A549 (cell line): ENCODE results near the gene ASB2. TPM values are rescaled to one million over a fixed set of nuclear protein-coding genes. Genes with fewer than 3 reads are reported as not detected.

ENCODE experiments used
- ATAC-seq, 2 experiments: fragments of 200-7000 bp in 1 of 2; fragments of >200 bp in 1 of 2; cut with Nextera tagmentation in 1 of 2; cut with Tn5 transposase in 1 of 2; 3 replicates each; pipeline versions ENCODE4 v1.8.0 to v1.9.1; 2018 to 2020; ENCODE audit warnings: mild to moderate bottlenecking in 1 of 2, moderate library complexity in 1 of 2
- CTCF ChIA-PET: fragments of 300-600 bp; sonication (Branson Sonifier 250); formaldehyde crosslinking; extraction: SDS; loops from one replicate; lab custom pipeline; 2021; ENCODE audit warnings: antibody characterized with exemption, inconsistent platforms; lab: Yijun Ruan, JAX
- POLR2A ChIA-PET: fragments of 350-600 bp; formaldehyde crosslinking; extraction: SDS; loops from one replicate; lab custom pipeline; 2021; ENCODE audit warnings: antibody characterized with exemption, inconsistent platforms; lab: Yijun Ruan, JAX
- DNase-seq, 2 experiments: peaks; one replicate each; pipeline versions ENCODE4 v3.0.0 to v3.0.0-alpha.2; 2011 to 2016; ENCODE audit warnings: low read depth in 1 of 2, low spot score in 1 of 2
- FAIRE-seq: peaks from 2 replicates; lab custom pipeline; 2011; peaks lifted over from hg19 to GRCh38; lab: Jason Lieb, UNC
- H3K27ac ChIP-seq, 2 experiments: fragments of >200 bp; sonication (Bioruptor Twin); formaldehyde crosslinking; 3 replicates each; pipeline ENCODE4 v1.5.1; 2016 to 2017
- H3K4me1 ChIP-seq: fragments of >200 bp; sonication (Bioruptor Twin); formaldehyde crosslinking; 3 replicates; pipeline ENCODE4 v1.6.1; 2016
- H3K4me2 ChIP-seq: fragments of >200 bp; sonication (Bioruptor Twin); formaldehyde crosslinking; 3 replicates; pipeline ENCODE4 v1.6.1; 2016
- H3K4me3 ChIP-seq: fragments of >200 bp; sonication (Bioruptor Twin); formaldehyde crosslinking; 3 replicates; pipeline ENCODE4 v1.5.1; 2016
- H3K9me3 ChIP-seq: fragments of >200 bp; sonication (Bioruptor Twin); formaldehyde crosslinking; 3 replicates; pipeline ENCODE4 v1.6.1; 2016
- BHLHE40 ChIP-seq: IDR thresholded peaks from 2 replicates; pipeline ENCODE4 v1.6.1; 2012; ENCODE audit warnings: low read depth, low read length, inconsistent platforms
- CTCF ChIP-seq: fragments of >200 bp; sonication (Bioruptor Twin); formaldehyde crosslinking; IDR thresholded peaks from 3 replicates; pipeline ENCODE4 v1.5.1; 2016
- ESRRA ChIP-seq: fragments of 150-350 bp; IDR thresholded peaks from 2 replicates; pipeline ENCODE4 v1.6.1; 2014; ENCODE audit warnings: mild to moderate bottlenecking, low read length, borderline replicate concordance
- FOSL2 ChIP-seq, 2 experiments: fragments of 450-650 bp in 1 of 2; fragments of >200 bp in 1 of 2; sonication (Bioruptor Twin) in 1 of 2; formaldehyde crosslinking; IDR thresholded peaks; 2 replicates each; pipeline versions ENCODE4 v1.5.0 to v1.6.1; 2016 to 2020; ENCODE audit warnings: mild to moderate bottlenecking in 1 of 2, moderate library complexity in 1 of 2
- HES2 ChIP-seq: fragments of >200 bp; sonication (Bioruptor Twin); formaldehyde crosslinking; IDR thresholded peaks from 2 replicates; pipeline ENCODE4 v1.6.1; 2016
- HMGXB4 ChIP-seq: fragments of 250-450 bp; sonication (Bioruptor Pico); IDR thresholded peaks from 2 replicates; pipeline ENCODE4 v1.5.0; 2021; ENCODE audit warnings: mild to moderate bottlenecking, moderate library complexity, borderline replicate concordance
- HOXA7 ChIP-seq: fragments of 250-450 bp; sonication (Bioruptor Pico); IDR thresholded peaks from 2 replicates; pipeline ENCODE4 v1.5.0; 2020; ENCODE audit warnings: mild to moderate bottlenecking, moderate library complexity
- HOXB13 ChIP-seq: fragments of 250-450 bp; sonication (Bioruptor Pico); IDR thresholded peaks from 2 replicates; pipeline ENCODE4 v1.5.0; 2020; ENCODE audit warnings: low read depth, mild to moderate bottlenecking, moderate library complexity
- JUNB ChIP-seq: fragments of >200 bp; sonication (Bioruptor Twin); formaldehyde crosslinking; IDR thresholded peaks from 2 replicates; pipeline ENCODE4 v1.6.1; 2016
- KDM5A ChIP-seq: fragments of 200-600 bp; sonication (generic); IDR thresholded peaks from 2 replicates; pipeline ENCODE4 v1.6.1; 2016; ENCODE audit warnings: antibody characterized with exemption, mild to moderate bottlenecking
- MAFK ChIP-seq: fragments of 450-650 bp; IDR thresholded peaks from 2 replicates; pipeline ENCODE4 v1.6.1; 2014; ENCODE audit not compliant: partially characterized antibody
- NFE2L2 ChIP-seq: fragments of 150-350 bp; conservative IDR thresholded peaks from 2 replicates; pipeline ENCODE4 v1.6.1; 2014; ENCODE audit warnings: low read length
- NR3C1 ChIP-seq: fragments of >200 bp; sonication (Bioruptor Twin); formaldehyde crosslinking; IDR thresholded peaks from 3 replicates; pipeline ENCODE4 v1.6.1; 2017
- RAD21 ChIP-seq, 2 experiments: fragments of >200 bp in 1 of 2; sonication (Bioruptor Twin) in 1 of 2; formaldehyde crosslinking in 1 of 2; IDR thresholded peaks in 1 of 2; conservative IDR thresholded peaks in 1 of 2; 2 replicates in 1 of 2; 3 replicates in 1 of 2; pipeline ENCODE4 v1.6.1; 2012 to 2018; ENCODE audit warnings: inconsistent platforms in 1 of 2
- RCOR1 ChIP-seq: fragments of 150-350 bp; IDR thresholded peaks from 2 replicates; pipeline ENCODE4 v1.6.1; 2014; ENCODE audit warnings: antibody characterized with exemption, low read length, low read depth
- RFX5 ChIP-seq: fragments of 450-650 bp; IDR thresholded peaks from 2 replicates; pipeline ENCODE4 v1.7.1; 2014; ENCODE audit warnings: antibody characterized with exemption, mild to moderate bottlenecking, moderate library complexity
- RNF2 ChIP-seq: fragments of 200-600 bp; sonication (generic); IDR thresholded peaks from 2 replicates; pipeline ENCODE4 v1.6.1; 2016; ENCODE audit warnings: low read depth, mild to moderate bottlenecking, antibody characterized with exemption, moderate library complexity, borderline replicate concordance
- SREBF2 ChIP-seq: fragments of 450-650 bp; IDR thresholded peaks from 2 replicates; pipeline ENCODE4 v1.6.1; 2014; ENCODE audit warnings: mild to moderate bottlenecking, moderate library complexity
- ZC3H11A ChIP-seq: fragments of 450-650 bp; IDR thresholded peaks from 2 replicates; pipeline ENCODE4 v1.6.1; 2014; ENCODE audit warnings: antibody characterized with exemption, mild to moderate bottlenecking
- ZFP36 ChIP-seq: fragments of 450-650 bp; IDR thresholded peaks from 2 replicates; pipeline ENCODE4 v1.6.1; 2014; ENCODE audit warnings: borderline replicate concordance; ENCODE audit not compliant: partially characterized antibody
- WGBS: methylation state at CpG from one replicate; pipeline ENCODE4 v1.1.6; 2017; ENCODE audit errors: missing lambda C conversion rate; 5-methylcytosine and 5-hydroxymethylcytosine counted together
- polyA plus RNA-seq, 4 experiments: library from polyadenylated mRNA; depleted of rRNA in 3 of 4; stranded (reverse); fragments of >200 nt; fragmentation: RNase III in 1 of 4; extraction: RNeasy Plus Mini Kit Qiagen cat#74134 plus additional on column Dnase treatment in 1 of 4; gene quantifications; 2 replicates in 3 of 4; 3 replicates in 1 of 4; pipeline ENCODE4 v1.2.3, GENCODE V29; 2011 to 2017

The ASB2 gene
- polyA plus RNA-seq, 2 of the 4 experiments (the other 2 are of a cell fraction), result 0.03 to 0.10 TPM

- ChIA-PET POLR2A (interaction anchor here (1.6 kb wide), 1 partner anchor 26 kb away, joined by 4 read pairs; no protein-coding TSS in a partner anchor), CTCF (interaction anchor here (1.2 to 25.8 kb wide), 4 partner anchors 9 to 172 kb away, joined by 3 to 601 read pairs (median 3); no protein-coding TSS in a partner anchor)
- Histone ChIP-seq H3K4me1 (peaks cover 14% of the 10 kb centered on the region; the same call in 2 of the 3 replicates), H3K27ac (peak overlapping the region in 1 of 2 experiments; percentile 78; a peak in 3 of 6 replicates), H3K9me3 (no peaks in the 10 kb centered on the region), H3K4me2 (peak overlapping the region; percentile 5; the same call in 1 of the 3 replicates), H3K4me3 (no peak overlapping the region)
- peak; percentile 13 to 32 for DNase-seq
- WGBS, result 29% methylated on average over 3 of the region's 3 CpGs
- peak; percentile 57 to 77; a peak in 4 of 6 replicates for ATAC-seq
- FAIRE-seq, result no peak
- TF ChIP-seq KDM5A, result no peak
- no peak for TF ChIP-seq ESRRA
- TF ChIP-seq HOXB13, result no peak
- no peak for TF ChIP-seq SREBF2
- TF ChIP-seq NR3C1, result no peak
- no peak for TF ChIP-seq MAFK
- TF ChIP-seq HOXA7 (CRISPR knock-in tag), result no peak
- TF ChIP-seq CTCF, result no peak
- no peak for TF ChIP-seq NFE2L2
- TF ChIP-seq ZFP36, result no peak
- TF ChIP-seq RAD21 (conservative IDR thresholded peaks at IDR 0.05 in 1 of 2, IDR thresholded peaks at IDR 0.05 in 1 of 2), result no peak
- TF ChIP-seq RNF2, result no peak
- no peak for TF ChIP-seq HES2
These were observed 11.0 kb downstream of the ASB2 start for GRCh38 chr14:93965287-93965821.

- Histone ChIP-seq H3K4me2 (no peak overlapping the region), H3K27ac (peak overlapping the region in 1 of 2 experiments; percentile 25; a peak in 1 of 6 replicates), H3K4me1 (peaks cover 18% of the 10 kb centered on the region), H3K9me3 (no peaks in the 10 kb centered on the region), H3K4me3 (no peak overlapping the region)
- POLR2A ChIA-PET, result interaction anchor here (1.6 kb wide), 1 partner anchor 25 kb away, joined by 4 read pairs; no protein-coding TSS in a partner anchor
- CTCF ChIA-PET, result interaction anchor here (1.3 to 25.8 kb wide), 4 partner anchors 8 to 172 kb away, joined by 3 to 601 read pairs (median 3); no protein-coding TSS in a partner anchor
- 76% methylated on average over 3 of the region's 3 CpGs for WGBS
- no peak for ATAC-seq
- TF ChIP-seq FOSL2 (IDR thresholded peaks at IDR 0.05) (no peak), FOSL2 (CRISPR knock-in tag; IDR thresholded peaks at IDR 0.05) (no peak), NR3C1 (no peak), RCOR1 (no peak), HMGXB4 (no peak), RFX5 (no peak), BHLHE40 (no peak)
- no peak for FAIRE-seq
- DNase-seq, result no peak
These were observed 11.5 kb downstream of the ASB2 start for GRCh38 chr14:93964820-93965286.

- peaks cover 24% of the 10 kb centered on the region for H3K4me1 ChIP-seq
- ChIA-PET POLR2A (no interaction called here), CTCF (interaction anchor here (1.3 to 25.8 kb wide), 4 partner anchors 9 to 173 kb away, joined by 3 to 601 read pairs (median 3); no protein-coding TSS in a partner anchor)
- ATAC-seq, result no peak
- no peak overlapping the region; a peak in 1 of 6 replicates for H3K27ac ChIP-seq
- no peak for DNase-seq
- 87% methylated on average over 10 of the region's 10 CpGs for WGBS
- no peak overlapping the region for H3K4me2 ChIP-seq
- FAIRE-seq, result no peak
- no peaks in the 10 kb centered on the region for H3K9me3 ChIP-seq
- no peak for TF ChIP-seq HMGXB4
- TF ChIP-seq SREBF2, result no peak
- TF ChIP-seq ZC3H11A, result no peak
- no peak for TF ChIP-seq JUNB
- TF ChIP-seq KDM5A, result no peak
- no peak overlapping the region for H3K4me3 ChIP-seq
These were observed 12.1 kb downstream of the ASB2 start for GRCh38 chr14:93964281-93964680.
